Left colon (tissue), 2 donors: Measurements from ENCODE around the gene MTMR12. TPM values are rescaled to one million over a fixed set of nuclear protein-coding genes. Genes with fewer than 3 reads are reported as not detected.
A peak's percentile ranks its signal among the peaks of the same experiment; 100 is the strongest.
"Not testable (repeated sequence)": the region's sequence is repeated elsewhere in the genome, so short reads cannot be mapped to it uniquely, and the experiment has no call there.

Experiments
- ATAC-seq: fragments of 200-7000 bp; cut with Tn5 transposase; one replicate; pipeline ENCODE4 v1.9.1; 2020; ENCODE audit warnings: mild to moderate bottlenecking, moderate library complexity
- DNase-seq, 2 donors: peaks; one replicate each; pipeline ENCODE4 v3.0.0-alpha.2; 2020
- intact Hi-C, 2 donors: fragments of 100-400 bp; cut with DNase I in 1 of 2; cut with micrococcal nuclease in 1 of 2; formaldehyde crosslinking; loops; one replicate each; pipeline versions ENCODE4 v1.11.2 to v1.14.0; 2022; cut with DNase I, micrococcal nuclease
- total RNA-seq, 2 donors: library from RNA; stranded (reverse); fragmentation: NEBNext Ultra II Directional; extraction: Animal tissue kit (Norgen Biotek cat#: 25700); gene quantifications; one replicate each; pipeline ENCODE4 v1.2.1, GENCODE V29; 2021
- donor health status: DM: no; HTN: no; CAD: no.
- donor health status: DM: yes; HTN: yes; CAD: no.

The MTMR12 gene
- total RNA-seq, 2 donors from 2014 or later = 19.4 to 25.5 TPM

DNA sequence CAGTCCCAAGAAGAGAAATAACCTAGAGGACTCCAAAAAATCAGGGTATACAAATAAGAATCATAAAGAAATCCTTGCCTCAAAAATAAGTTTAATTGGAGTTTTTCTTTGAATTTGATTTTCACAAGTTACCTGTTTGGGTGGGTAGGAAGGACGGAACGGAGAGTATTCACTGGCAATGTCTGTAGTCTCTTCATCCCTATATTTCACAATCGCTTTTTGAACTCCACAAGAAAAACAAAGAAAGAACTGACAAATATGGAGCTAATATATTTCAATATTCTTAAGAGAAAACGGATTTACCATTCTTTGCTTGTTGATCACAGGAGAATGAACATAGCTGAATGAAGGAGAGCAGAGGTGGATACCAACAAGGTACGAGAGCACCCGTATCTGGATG, 30.1 kb downstream of the MTMR12 start:
- intact Hi-C loops = no loop called here
- DNase-seq (no peak), ATAC-seq (no peak)

DNA sequence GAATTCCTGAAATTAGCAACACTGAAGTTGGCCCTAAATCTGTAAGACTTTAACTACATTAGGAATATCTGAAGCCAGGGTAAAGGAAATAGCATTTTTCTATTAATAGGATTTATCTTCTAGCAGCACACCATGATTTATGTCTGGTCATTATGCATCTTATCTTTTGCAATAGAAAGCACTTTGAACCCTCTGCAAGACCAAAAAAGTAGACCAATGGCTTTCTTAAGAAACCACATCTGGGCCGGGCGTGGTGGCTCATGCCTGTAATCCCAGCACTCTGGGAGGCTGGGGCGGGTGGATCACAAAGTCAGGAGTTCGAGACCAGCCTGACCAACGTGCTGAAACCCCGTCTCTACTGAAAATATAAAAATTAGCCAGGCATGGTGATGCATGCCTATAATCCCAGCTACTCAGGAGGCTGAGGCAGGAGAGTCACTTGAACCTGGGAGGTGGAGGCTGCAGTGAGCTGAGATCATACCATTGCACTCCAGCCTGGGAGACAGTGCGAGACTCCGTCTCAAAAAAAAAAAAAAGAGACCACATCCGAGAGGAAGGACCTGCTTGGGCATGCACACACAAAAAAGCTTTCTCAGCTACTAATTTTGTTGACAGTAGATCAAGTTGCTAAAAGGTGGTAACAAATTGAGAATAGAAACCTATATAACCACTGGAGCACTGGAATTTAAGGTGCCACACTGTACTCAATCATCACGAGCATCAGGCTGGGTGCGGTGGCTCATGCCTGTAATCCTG, 31.2 kb downstream of the MTMR12 start:
- DNase-seq, ATAC-seq, intact Hi-C loops: not testable (repeated sequence)

- DNase-seq = no peak
- intact Hi-C loops = no loop called here
- no peak for ATAC-seq
Observed at GRCh38 chr5:32280656-32281081, 32.1 kb downstream of the MTMR12 start.

GRCh38 chr5:32279786-32280185, 33.0 kb downstream of the MTMR12 start:
- intact Hi-C loops = no loop called here
- ATAC-seq (no peak), DNase-seq (no peak)

GRCh38 chr5:32279223-32279622, 33.5 kb downstream of the MTMR12 start:
- ATAC-seq (no peak), DNase-seq (no peak)
- intact Hi-C loops = no loop called here

GRCh38 chr5:32278406-32278805, 34.3 kb downstream of the MTMR12 start:
- ATAC-seq (no peak), DNase-seq (no peak)
- intact Hi-C loops = no loop called here

- DNase-seq (no peak), ATAC-seq (peak; percentile 33)
- intact Hi-C loops = no loop called here
Observed at GRCh38 chr5:32277798-32278197, 34.9 kb downstream of the MTMR12 start.

- ATAC-seq (peak; percentile 93), DNase-seq (no peak)
- intact Hi-C loops = no loop called here
Observed at GRCh38 chr5:32276173-32276853, 36.4 kb downstream of the MTMR12 start.

DNA sequence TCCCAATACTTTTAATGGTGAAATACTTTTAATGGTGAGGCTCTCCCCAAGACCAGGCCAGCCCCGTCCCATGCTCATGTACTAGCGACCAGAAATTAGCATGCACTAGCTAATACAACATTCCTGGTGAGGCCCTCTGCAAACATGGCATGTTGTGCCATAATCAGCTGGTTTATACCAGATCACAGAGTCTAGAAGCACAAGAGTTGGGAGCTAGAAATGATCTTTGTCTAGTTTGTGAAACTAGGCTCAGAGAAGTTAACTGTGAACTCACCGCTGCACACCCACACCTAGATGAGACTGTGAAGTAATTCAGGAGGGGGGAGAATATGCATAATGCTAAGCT, 37.4 kb downstream of the MTMR12 start:
- intact Hi-C loops = no loop called here
- DNase-seq (no peak), ATAC-seq (no peak)

DNA sequence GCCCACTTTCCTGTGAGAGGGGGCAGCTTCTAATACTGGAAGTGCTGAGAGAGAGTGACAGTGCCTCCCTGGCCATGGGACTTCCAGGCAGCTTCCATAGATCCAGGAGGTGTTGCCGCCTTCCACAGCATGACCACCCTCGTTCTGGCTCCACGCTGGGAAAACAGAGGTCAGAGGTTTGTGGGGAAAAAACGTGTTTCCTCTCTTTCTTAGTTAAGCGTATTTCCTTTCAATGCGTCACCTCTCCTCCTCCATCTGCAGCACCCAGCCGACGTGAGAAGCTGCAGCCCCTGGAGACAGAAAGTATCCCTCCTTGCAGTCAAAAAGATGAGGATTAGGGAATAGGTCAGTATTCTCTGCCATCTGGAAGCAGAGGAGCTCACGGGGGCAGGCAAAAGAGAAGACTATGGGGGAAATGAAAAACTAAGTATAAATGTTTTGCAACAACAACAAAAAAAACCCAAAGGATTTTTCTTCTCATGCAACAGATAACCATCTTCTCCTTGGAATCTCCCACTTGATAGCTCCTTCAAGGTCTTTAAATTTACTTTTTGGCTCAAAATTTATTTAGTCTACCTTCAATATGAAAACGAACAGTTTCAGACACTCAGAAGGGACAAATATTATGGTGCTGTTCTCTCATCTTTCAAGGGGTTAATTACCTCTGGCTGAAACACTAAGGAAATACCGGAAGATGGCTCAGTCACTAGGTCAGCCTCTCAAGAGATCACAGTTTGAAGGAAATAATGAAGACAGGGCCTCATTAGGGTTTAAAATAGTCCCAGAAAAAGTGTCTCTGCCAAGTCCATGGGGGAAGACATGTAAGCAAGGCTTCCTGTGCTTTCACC, 38.0 kb downstream of the MTMR12 start:
- ATAC-seq (no peak), DNase-seq (no peak)
- intact Hi-C loops = no loop called here

DNA sequence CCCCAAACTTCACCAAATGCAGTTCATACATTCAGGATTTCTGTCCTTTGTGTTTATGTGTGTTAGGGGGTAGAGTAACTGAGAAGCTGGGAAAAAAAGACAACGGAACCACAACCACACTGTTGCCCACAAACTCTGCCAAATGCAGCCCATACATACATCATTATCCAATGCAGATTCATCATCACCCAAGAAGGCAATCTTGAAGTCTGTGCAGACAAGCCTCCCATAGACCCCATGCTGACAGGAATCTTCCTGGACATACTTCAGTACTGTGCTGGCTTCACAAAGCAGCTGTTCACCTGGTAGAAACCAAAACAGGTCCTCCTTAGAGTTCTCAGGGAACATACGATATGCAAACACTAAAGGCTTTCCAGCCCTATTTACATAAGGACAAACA, 38.9 kb downstream of the MTMR12 start:
- ATAC-seq = no peak

DNA sequence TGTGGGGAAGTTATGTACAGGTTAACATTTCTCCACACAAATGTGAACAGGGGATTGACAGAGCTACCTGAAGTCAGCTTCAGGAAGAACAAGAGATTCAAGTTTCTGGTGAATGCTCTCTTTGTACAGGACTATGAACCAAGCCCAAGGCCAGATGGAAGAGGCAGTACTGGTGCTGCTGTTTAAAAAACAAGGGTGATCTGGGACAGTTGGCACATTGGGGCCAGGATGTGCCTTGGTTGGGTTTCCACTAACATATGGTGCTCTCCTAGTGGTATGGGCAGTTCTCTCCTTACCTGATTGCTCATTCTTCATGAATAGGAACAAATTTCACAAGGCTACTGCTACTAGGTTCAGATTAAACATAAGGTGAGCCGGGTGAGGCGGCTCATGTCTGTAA, 40.0 kb downstream of the MTMR12 start:
- ATAC-seq (no peak), DNase-seq (no peak)
- intact Hi-C loops = no loop called here

More for the DNA sequence above, 38.9 kb downstream of the MTMR12 start:
- intact Hi-C loops = no loop called here
- DNase-seq = no peak

- intact Hi-C loops = no loop called here
- DNase-seq (no peak), ATAC-seq (no peak)
Observed at GRCh38 chr5:32270946-32271345, 41.8 kb downstream of the MTMR12 start.

DNA sequence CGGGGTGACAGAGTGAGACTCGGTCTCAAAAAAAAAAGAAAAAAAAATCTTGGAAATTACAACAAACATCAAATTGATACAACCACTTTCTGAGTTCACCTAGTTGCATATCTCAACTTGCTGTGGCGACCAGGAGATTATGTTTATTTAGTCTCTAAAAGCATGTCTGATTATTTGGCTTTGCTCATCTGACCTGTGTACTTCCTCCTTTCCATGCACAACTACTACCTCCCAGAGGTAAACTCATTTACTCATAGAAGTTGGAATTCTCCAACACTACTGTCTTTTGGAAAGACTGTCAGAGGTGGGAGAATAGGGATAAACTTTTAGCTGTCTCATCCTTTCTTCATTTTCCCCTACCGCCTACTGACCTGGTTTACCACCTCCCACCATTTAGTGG, 42.6 kb downstream of the MTMR12 start:
- no peak for DNase-seq
- intact Hi-C loops = no loop called here
- ATAC-seq = peak; percentile 21

DNA sequence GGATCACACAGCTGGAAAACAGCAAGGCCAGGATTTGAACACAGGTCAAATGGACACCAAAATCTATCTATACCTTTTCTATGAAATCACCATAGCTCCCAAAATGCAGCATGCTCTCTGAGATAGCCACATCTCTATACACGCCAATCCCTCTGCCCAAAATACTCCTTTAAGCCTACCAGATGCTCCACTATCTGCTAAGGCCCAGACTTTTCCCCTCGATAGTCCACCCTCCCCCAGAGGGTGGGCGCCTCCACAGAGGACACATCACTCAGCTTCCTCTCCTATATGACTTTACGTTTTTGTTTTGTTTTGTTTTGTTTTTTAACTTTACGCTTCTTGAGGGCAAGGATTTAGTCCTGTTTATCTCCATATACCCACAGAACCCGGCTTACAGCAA, 46.8 kb downstream of the MTMR12 start:
- no peak for ATAC-seq
- DNase-seq = no peak
- intact Hi-C loops = no loop called here

DNA sequence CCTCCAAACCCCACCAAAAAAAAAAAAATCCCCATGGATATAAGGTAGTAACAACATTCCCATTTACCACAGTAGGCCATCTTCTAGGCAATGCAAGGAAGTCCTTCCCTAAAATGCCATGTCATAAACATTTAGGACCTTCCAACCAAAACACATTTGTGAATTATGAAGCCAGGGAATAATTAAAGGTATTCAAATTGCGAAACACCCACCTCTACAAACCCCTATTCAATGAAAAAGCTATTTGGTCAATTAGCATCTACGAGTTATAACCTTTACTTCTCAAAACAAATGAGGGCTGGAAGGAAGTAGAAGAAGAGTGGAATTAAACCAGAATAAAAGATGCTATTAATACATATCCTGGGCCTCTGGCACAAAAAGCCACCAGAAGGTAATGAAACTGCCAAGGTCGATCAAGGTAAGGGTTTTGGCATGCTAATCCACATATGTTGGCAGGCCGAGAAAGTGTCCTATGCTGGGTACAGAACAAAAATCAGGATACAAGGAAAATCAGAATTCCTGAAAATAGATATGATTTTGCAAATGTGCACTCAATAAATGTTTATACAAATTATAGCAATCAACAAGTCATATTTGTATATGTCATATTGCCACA, 47.7 kb downstream of the MTMR12 start:
- intact Hi-C loops = no loop called here
- DNase-seq (no peak), ATAC-seq (no peak)

DNA sequence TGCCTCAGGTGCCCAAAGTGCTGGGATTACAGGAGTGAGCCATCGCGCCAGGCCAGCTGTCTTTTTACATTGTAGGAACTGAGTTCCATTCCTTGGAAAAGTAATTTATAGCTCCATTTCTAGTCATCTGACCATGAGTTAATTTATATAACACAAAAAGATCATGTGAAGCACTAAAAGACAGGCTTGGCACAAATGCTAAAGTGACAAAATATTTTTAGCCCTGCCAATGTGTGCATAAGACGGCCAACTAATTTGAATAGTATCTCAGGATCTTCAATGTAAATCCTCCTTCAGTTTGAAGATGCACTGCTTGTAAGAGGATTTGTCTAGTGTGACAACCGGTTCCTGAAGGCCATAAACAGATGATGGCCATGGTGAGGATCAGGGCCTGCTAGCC, 49.1 kb downstream of the MTMR12 start:
- DNase-seq (no peak), ATAC-seq (no peak)
- intact Hi-C loops = no loop called here

DNA sequence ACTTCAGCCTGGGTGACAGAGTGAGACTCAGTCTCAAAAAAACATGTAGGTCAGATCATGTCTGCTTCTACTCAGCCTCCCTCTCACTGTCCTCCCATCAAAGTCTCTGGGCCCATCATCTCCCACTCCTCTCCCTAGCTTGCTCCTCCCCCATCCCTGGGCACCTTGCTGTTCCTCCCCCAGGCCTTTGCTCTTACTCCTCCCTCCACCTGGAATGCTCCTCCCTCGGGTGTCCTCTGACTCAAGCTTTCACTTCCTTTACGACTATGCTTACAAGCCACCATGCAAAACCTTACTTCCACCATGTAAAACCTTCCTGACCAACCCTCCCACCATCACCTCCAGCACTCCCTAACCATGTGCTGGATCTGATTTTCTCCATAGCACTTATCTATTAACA, 51.5 kb downstream of the MTMR12 start:
- intact Hi-C loops = no loop called here
- DNase-seq (no peak), ATAC-seq (peak; percentile 11)

DNA sequence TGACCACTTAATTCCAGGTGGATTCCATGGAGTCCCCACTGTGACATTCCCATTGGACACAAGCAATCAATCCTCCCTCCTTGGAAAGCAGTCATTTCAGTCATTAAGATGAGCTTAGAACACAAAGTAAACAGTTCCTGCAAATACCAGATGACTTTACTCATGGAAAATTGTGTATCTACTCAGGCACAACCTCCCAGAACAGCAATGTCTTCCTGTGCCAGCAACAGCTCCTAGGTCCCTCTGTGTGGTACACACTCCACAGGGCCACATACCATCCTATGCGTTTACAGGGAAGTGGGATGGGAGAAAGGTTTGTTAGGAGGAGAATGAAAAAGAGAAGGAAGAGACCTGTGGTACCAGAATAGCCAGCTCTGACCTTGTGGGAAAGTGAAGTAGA, 53.7 kb downstream of the MTMR12 start:
- DNase-seq = no peak
- intact Hi-C loops = no loop called here
- no peak for ATAC-seq
